ENCODE data around the gene ENKUR. TPM values are rescaled to one million over a fixed set of nuclear protein-coding genes. Genes with fewer than 3 reads are reported as not detected.

ENKUR gene
- total and polyA plus RNA-seq, 10 of the 15 experiments (the other 5 are each of a cell fraction or from before 2014, with no cell fraction given), result 0.01 to 0.19 (median 0.11) TPM; not detected in 6

GRCh38 chr10:24981161-24981710, 34.7 kb downstream of the ENKUR start:
- Histone ChIP-seq H3K36me3 (ENCODE audit: control insufficient read depth in 2 of 2, insufficient read depth in 2 of 2, low read length in 1 of 2) (no peaks in the 10 kb centered on the region), H4K20me1 (ENCODE audit: control insufficient read depth, insufficient read depth) (no peaks in the 10 kb centered on the region), H2AFZ (ENCODE audit: control insufficient read depth, low read depth, low read length) (no peak overlapping the region), H3K79me2 (ENCODE audit: control insufficient read depth, insufficient read depth, low read length) (no peaks in the 10 kb centered on the region), H3K4me3 (no peak overlapping the region), H3K9ac (ENCODE audit: control insufficient read depth, insufficient read depth, low read length) (no peak overlapping the region), H3K9me3 (replicated peaks; ENCODE audit: control insufficient read depth, insufficient read depth, low read length) (no peaks in the 10 kb centered on the region; the same call in 2 of the 3 replicates), H3K27ac (ENCODE audit: control insufficient read depth, insufficient read depth) (no peak overlapping the region), H3K4me2 (ENCODE audit: control insufficient read depth, insufficient read depth) (no peak overlapping the region), H3K27me3 (replicated peaks in 1 of 2; ENCODE audit: control insufficient read depth in 2 of 2, insufficient read depth in 2 of 2, low read length in 1 of 2) (no peaks in the 10 kb centered on the region), H3K4me1 (ENCODE audit: control insufficient read depth, insufficient read depth, low read length) (peaks cover 4% of the 10 kb centered on the region)
- in situ Hi-C loops (cut with MboI) (no loop called here), intact Hi-C loops (cut with micrococcal nuclease; ENCODE audit: unreplicated experiment) (no loop called here)
- ChIA-PET POLR2A (no interaction called here), CTCF (interaction anchor here (0.8 to 2.9 kb wide), 8 partner anchors 9 to 424 kb away, joined by 3 to 21 read pairs (median 4); no protein-coding TSS in a partner anchor), RAD21 (ENCODE audit: unreplicated experiment) (interaction anchor here (1.0 to 4.3 kb wide), 2 partner anchors 52 to 68 kb away, joined by 3 to 18 read pairs; no protein-coding TSS in a partner anchor), SMC1A (ENCODE audit: uncharacterized antibody, unreplicated experiment) (interaction anchor here (0.8 to 8.1 kb wide), 11 partner anchors 8 to 274 kb away, joined by 3 to 44 read pairs (median 6); no protein-coding TSS in a partner anchor)
- no peak for TF ChIP-seq SREBF1 (IDR thresholded peaks at IDR 0.05; ENCODE audit: low read length)
- no peak for TF ChIP-seq TARDBP (IDR thresholded peaks at IDR 0.05; ENCODE audit: borderline replicate concordance)
- TF ChIP-seq NR2C2 (IDR thresholded peaks at IDR 0.05; ENCODE audit: borderline replicate concordance, control insufficient read depth, insufficient read length, low read depth), result no peak
- TF ChIP-seq MEF2B (IDR thresholded peaks at IDR 0.05; ENCODE audit: partially characterized antibody, poor library complexity, severe bottlenecking), result no peak
- no peak for TF ChIP-seq BHLHE40 (IDR thresholded peaks at IDR 0.05; ENCODE audit: borderline replicate concordance in 1 of 2, low read depth in 2 of 2, low read length in 1 of 2)
- no peak for TF ChIP-seq JUNB (IDR thresholded peaks at IDR 0.05)
- TF ChIP-seq, protein P1, sequence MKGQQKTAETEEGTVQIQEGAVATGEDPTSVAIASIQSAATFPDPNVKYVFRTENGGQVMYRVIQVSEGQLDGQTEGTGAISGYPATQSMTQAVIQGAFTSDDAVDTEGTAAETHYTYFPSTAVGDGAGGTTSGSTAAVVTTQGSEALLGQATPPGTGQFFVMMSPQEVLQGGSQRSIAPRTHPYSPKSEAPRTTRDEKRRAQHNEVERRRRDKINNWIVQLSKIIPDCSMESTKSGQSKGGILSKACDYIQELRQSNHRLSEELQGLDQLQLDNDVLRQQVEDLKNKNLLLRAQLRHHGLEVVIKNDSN (IDR thresholded peaks at IDR 0.05; ENCODE audit: borderline replicate concordance, extremely low read length, insufficient read depth, low read depth, low read length), result no peak
- TF ChIP-seq, protein P2, sequence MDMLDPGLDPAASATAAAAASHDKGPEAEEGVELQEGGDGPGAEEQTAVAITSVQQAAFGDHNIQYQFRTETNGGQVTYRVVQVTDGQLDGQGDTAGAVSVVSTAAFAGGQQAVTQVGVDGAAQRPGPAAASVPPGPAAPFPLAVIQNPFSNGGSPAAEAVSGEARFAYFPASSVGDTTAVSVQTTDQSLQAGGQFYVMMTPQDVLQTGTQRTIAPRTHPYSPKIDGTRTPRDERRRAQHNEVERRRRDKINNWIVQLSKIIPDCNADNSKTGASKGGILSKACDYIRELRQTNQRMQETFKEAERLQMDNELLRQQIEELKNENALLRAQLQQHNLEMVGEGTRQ (IDR thresholded peaks at IDR 0.05; ENCODE audit: borderline replicate concordance, low read depth, low read length), result no peak
- TF ChIP-seq, protein P3, sequence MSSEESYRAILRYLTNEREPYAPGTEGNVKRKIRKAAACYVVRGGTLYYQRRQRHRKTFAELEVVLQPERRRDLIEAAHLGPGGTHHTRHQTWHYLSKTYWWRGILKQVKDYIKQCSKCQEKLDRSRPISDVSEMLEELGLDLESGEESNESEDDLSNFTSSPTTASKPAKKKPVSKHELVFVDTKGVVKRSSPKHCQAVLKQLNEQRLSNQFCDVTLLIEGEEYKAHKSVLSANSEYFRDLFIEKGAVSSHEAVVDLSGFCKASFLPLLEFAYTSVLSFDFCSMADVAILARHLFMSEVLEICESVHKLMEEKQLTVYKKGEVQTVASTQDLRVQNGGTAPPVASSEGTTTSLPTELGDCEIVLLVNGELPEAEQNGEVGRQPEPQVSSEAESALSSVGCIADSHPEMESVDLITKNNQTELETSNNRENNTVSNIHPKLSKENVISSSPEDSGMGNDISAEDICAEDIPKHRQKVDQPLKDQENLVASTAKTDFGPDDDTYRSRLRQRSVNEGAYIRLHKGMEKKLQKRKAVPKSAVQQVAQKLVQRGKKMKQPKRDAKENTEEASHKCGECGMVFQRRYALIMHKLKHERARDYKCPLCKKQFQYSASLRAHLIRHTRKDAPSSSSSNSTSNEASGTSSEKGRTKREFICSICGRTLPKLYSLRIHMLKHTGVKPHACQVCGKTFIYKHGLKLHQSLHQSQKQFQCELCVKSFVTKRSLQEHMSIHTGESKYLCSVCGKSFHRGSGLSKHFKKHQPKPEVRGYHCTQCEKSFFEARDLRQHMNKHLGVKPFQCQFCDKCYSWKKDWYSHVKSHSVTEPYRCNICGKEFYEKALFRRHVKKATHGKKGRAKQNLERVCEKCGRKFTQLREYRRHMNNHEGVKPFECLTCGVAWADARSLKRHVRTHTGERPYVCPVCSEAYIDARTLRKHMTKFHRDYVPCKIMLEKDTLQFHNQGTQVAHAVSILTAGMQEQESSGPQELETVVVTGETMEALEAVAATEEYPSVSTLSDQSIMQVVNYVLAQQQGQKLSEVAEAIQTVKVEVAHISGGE (CRISPR knock-in tag; IDR thresholded peaks at IDR 0.05), result no peak
- no peak for TF ChIP-seq RAD51 (IDR thresholded peaks at IDR 0.05)
- TF ChIP-seq ZNF384 (IDR thresholded peaks at IDR 0.05; ENCODE audit: borderline replicate concordance, low read depth, low read length), result no peak
- TF ChIP-seq MEF2A (IDR thresholded peaks at IDR 0.05; ENCODE audit: insufficient read depth, low read depth, low read length), result no peak
- no peak for TF ChIP-seq PBX3 (IDR thresholded peaks at IDR 0.05; ENCODE audit: insufficient replicate concordance, low read depth, low read length)
- BruUV-seq (replicated peaks), result no TSS peak
- WGBS (ENCODE audit: insufficient coverage, insufficient replicate concordance, low lambda C conversion rate, missing lambda C conversion rate), result 90% methylated on average over 5 of the region's 5 CpGs
- DNase-seq (ENCODE audit: low read depth, low spot score) (no peak), ATAC-seq (no peak), FAIRE-seq (no peak)
